WTC11 (cell line): ENCODE data around the gene ARHGAP25.

Experiments
- ATF6 ChIP-seq: sonication (generic); formaldehyde crosslinking; IDR thresholded peaks from 2 replicates; pipeline ENCODE4 v1.8.1; 2023; ENCODE audit warnings: mild to moderate bottlenecking, missing genetic modification reagents
- CBFB ChIP-seq: sonication (generic); formaldehyde crosslinking; IDR thresholded peaks from 2 replicates; pipeline ENCODE4 v1.8.1; 2022; ENCODE audit warnings: mild to moderate bottlenecking, low read depth, missing genetic modification reagents
- CREM ChIP-seq: sonication (generic); formaldehyde crosslinking; IDR thresholded peaks from 2 replicates; pipeline ENCODE4 v1.8.1; 2022; ENCODE audit warnings: mild to moderate bottlenecking, missing genetic modification reagents, moderate library complexity
- CTCF ChIP-seq: fragments of 200-600 bp; IDR thresholded peaks from 2 replicates; pipeline ENCODE4 v1.8.0; 2022; ENCODE audit warnings: antibody characterized with exemption
- ETV6 ChIP-seq: sonication (generic); formaldehyde crosslinking; IDR thresholded peaks from 2 replicates; pipeline ENCODE4 v1.8.1; 2022; ENCODE audit warnings: mild to moderate bottlenecking, missing genetic modification reagents
- SMAD4 ChIP-seq: sonication (generic); formaldehyde crosslinking; IDR thresholded peaks from 2 replicates; pipeline ENCODE4 v1.8.0; 2022; ENCODE audit warnings: mild to moderate bottlenecking, missing genetic modification reagents
- SP1 ChIP-seq: sonication (generic); formaldehyde crosslinking; conservative IDR thresholded peaks from 2 replicates; pipeline ENCODE4 v1.8.1; 2022; ENCODE audit warnings: missing genetic modification reagents
- TCF7 ChIP-seq: sonication (generic); formaldehyde crosslinking; IDR thresholded peaks from 2 replicates; pipeline ENCODE4 v1.8.0; 2022; ENCODE audit warnings: mild to moderate bottlenecking, low read depth, missing genetic modification reagents, moderate library complexity
- ZNF532 ChIP-seq: fragments of 250-450 bp; sonication (Bioruptor Pico); IDR thresholded peaks from 2 replicates; pipeline ENCODE4 v1.9.0; 2021; ENCODE audit warnings: mild to moderate bottlenecking, borderline replicate concordance
- TF ChIP-seq, protein P1 (sequence below): sonication (generic); formaldehyde crosslinking; IDR thresholded peaks from 2 replicates; pipeline ENCODE4 v1.8.0; 2022; ENCODE audit warnings: mild to moderate bottlenecking, missing genetic modification reagents
- TF ChIP-seq, protein P2 (sequence below): sonication (generic); formaldehyde crosslinking; IDR thresholded peaks from 2 replicates; pipeline ENCODE4 v1.8.1; 2023; ENCODE audit warnings: mild to moderate bottlenecking, missing genetic modification reagents

DNA sequence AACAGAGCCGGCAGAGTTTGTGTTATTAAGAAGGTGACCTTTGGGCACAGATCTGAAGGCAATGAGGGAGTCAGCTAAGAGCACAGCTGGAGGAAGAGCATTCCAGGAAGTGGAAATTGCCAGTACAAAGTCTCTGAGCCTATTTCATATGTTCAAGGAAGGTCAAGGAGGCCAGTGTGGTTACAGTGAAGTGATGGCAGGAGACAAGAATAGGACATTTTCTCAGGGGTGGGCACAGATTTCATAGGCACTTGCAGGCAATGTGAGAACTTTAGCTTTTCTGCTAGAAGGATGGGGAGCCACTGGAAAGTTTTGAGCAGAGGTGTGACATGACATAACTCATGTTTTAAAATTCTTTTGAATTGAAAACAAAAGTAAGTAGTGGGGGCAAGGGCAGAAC is 50.3 kb downstream of the ARHGAP25 start:
- TF ChIP-seq, protein P1, sequence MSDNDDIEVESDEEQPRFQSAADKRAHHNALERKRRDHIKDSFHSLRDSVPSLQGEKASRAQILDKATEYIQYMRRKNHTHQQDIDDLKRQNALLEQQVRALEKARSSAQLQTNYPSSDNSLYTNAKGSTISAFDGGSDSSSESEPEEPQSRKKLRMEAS (CRISPR knock-in tag) = no peak
- TF ChIP-seq CTCF = no peak
- no peak for TF ChIP-seq SP1 (CRISPR knock-in tag)
- TF ChIP-seq, protein P2, sequence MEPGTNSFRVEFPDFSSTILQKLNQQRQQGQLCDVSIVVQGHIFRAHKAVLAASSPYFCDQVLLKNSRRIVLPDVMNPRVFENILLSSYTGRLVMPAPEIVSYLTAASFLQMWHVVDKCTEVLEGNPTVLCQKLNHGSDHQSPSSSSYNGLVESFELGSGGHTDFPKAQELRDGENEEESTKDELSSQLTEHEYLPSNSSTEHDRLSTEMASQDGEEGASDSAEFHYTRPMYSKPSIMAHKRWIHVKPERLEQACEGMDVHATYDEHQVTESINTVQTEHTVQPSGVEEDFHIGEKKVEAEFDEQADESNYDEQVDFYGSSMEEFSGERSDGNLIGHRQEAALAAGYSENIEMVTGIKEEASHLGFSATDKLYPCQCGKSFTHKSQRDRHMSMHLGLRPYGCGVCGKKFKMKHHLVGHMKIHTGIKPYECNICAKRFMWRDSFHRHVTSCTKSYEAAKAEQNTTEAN (CRISPR knock-in tag) = no peak
- TF ChIP-seq CREM (CRISPR knock-in tag) = no peak
- no peak for TF ChIP-seq ATF6 (CRISPR knock-in tag)
- TF ChIP-seq ZNF532 (CRISPR knock-in tag) = no peak
- no peak for TF ChIP-seq ETV6 (CRISPR knock-in tag)
- no peak for TF ChIP-seq CBFB (CRISPR knock-in tag)
- TF ChIP-seq TCF7 = no peak
- TF ChIP-seq SMAD4 (CRISPR knock-in tag) = no peak
